Activated B cell treated with CpG ODN at 0.5 μM for 24 hours (primary cell): ENCODE measurements around the gene PCNX1. TPM values are rescaled to one million over a fixed set of nuclear protein-coding genes. Genes with fewer than 3 reads are reported as not detected.

ENCODE experiments used
- ATAC-seq: fragments of 200-7000 bp; cut with Tn5 transposase; one replicate; pipeline ENCODE4 v1.10.0; 2021; ENCODE audit warnings: low read depth, mild to moderate bottlenecking, moderate library complexity
- CTCF ChIA-PET: fragments of 350-600 bp; sonication (Branson Sonifier 250); formaldehyde crosslinking; loops from one replicate; lab custom pipeline; 2021; ENCODE audit warnings: antibody characterized with exemption; lab: Charles Lee
- POLR2A ChIA-PET: fragments of 350-600 bp; sonication (Branson Sonifier 250); formaldehyde crosslinking; loops from one replicate; lab custom pipeline; 2021; ENCODE audit warnings: antibody characterized with exemption; lab: Charles Lee
- DNase-seq: peaks from one replicate; pipeline ENCODE4 v3.0.0; 2022
- H3K27ac Mint-ChIP-seq: one replicate; pipeline ENCODE4 v1.8.0; 2020; ENCODE audit warnings: mixed read lengths
- H3K27me3 Mint-ChIP-seq: one replicate; pipeline ENCODE4 v1.8.0; 2021; ENCODE audit warnings: mixed read lengths
- H3K36me3 Mint-ChIP-seq: one replicate; pipeline ENCODE4 v1.8.0; 2021; ENCODE audit warnings: low read depth, mixed read lengths
- H3K4me1 Mint-ChIP-seq: one replicate; pipeline ENCODE4 v1.8.0; 2021; ENCODE audit warnings: mixed read lengths
- H3K4me3 Mint-ChIP-seq: one replicate; pipeline ENCODE4 v1.8.0; 2020; ENCODE audit warnings: mild to moderate bottlenecking, mixed read lengths
- H3K9me3 Mint-ChIP-seq: one replicate; pipeline ENCODE4 v1.8.0; 2020; ENCODE audit warnings: mixed read lengths
- intact Hi-C: fragments of 100-400 bp; cut with micrococcal nuclease; formaldehyde crosslinking; loops from one replicate; pipeline ENCODE4 v1.15.1; 2024
- total RNA-seq: library from RNA; stranded (reverse); gene quantifications from 2 replicates; pipeline ENCODE4 v1.2.3, GENCODE V29; 2022
- TF ChIP-seq, protein P1 (sequence below): fragments of 200-600 bp; IDR thresholded peaks from one replicate; pipeline ENCODE4 v1.8.0; 2022; ENCODE audit warnings: antibody characterized with exemption, mild to moderate bottlenecking

PCNX1 gene
- total RNA-seq, 1 donor from 2014 or later: 64.7 TPM

DNA sequence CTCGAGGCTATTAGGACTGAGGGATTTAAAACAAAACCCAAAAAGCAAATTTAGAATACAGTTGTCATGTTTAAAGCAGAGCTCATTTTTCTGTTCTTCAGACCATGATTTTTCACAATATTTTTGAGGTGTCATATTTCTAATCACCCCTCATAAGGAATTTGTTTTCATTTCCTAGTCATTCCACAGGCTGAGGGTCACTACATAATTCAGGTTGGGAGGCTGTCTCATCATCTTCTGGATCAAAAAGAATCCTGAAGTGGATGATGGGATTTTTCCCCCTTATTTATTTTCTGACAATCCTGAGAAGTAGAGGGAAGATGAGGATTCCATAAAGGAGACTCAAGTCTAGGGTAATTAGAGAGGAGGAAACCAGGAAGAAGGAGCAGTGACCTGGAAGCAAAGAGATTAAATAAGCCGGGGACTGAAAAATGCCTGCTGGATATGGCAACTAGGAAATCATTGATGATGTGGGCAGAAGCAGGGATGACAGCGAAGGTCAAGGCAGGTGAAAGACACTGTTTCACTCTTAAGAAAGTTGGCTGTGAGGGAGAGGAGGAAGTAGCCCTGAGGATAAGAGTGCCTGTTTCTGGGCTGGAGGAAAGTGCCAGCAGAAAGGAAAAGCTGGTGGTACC is 9.0 kb upstream of the PCNX1 start:
- CTCF ChIA-PET: interaction anchor here (2.4 kb wide), 1 partner anchor 8 kb away, joined by 12 read pairs; the partner anchor contains the start of gene PCNX1
- Mint-ChIP-seq H3K36me3 (no peaks in the 10 kb centered on the region), H3K4me1 (no peaks in the 10 kb centered on the region), H3K4me3 (no peak overlapping the region), H3K27me3 (peaks cover 9% of the 10 kb centered on the region), H3K9me3 (peaks cover 3% of the 10 kb centered on the region), H3K27ac (no peak overlapping the region)
- TF ChIP-seq, protein P1, sequence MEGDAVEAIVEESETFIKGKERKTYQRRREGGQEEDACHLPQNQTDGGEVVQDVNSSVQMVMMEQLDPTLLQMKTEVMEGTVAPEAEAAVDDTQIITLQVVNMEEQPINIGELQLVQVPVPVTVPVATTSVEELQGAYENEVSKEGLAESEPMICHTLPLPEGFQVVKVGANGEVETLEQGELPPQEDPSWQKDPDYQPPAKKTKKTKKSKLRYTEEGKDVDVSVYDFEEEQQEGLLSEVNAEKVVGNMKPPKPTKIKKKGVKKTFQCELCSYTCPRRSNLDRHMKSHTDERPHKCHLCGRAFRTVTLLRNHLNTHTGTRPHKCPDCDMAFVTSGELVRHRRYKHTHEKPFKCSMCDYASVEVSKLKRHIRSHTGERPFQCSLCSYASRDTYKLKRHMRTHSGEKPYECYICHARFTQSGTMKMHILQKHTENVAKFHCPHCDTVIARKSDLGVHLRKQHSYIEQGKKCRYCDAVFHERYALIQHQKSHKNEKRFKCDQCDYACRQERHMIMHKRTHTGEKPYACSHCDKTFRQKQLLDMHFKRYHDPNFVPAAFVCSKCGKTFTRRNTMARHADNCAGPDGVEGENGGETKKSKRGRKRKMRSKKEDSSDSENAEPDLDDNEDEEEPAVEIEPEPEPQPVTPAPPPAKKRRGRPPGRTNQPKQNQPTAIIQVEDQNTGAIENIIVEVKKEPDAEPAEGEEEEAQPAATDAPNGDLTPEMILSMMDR: no peak
- intact Hi-C loops: no loop called here
- ATAC-seq: no peak
- POLR2A ChIA-PET: no interaction called here
- no peak for DNase-seq

- H3K27me3 Mint-ChIP-seq: peaks cover 2% of the 10 kb centered on the region
These were observed 6.0 kb upstream of the PCNX1 start for GRCh38 chr14:70901269-70901668.

DNA sequence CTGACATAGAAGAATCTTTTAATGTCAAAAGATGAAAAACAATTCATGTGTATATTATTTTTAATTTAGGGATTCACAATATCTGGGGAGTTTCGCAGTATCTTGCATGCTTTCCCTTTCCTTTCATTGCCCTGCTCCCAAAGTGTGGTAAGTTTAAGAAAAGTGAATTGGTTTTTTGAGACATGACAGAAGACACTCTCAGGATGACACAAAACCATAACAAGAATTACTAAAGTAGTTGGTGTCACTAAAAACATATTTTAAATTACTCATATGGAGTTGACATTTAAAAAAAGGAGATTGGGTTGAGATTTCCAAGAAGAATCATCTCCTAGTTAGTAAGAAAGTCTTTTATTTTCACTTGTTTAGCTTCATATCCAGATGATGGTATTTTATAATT is 5.1 kb upstream of the PCNX1 start:
- intact Hi-C loops: no loop called here
- Mint-ChIP-seq H3K9me3 (no peaks in the 10 kb centered on the region), H3K36me3 (no peaks in the 10 kb centered on the region), H3K4me1 (peaks cover 6% of the 10 kb centered on the region), H3K4me3 (no peak overlapping the region), H3K27ac (no peak overlapping the region), H3K27me3 (no peaks in the 10 kb centered on the region)
- DNase-seq: no peak
- ChIA-PET POLR2A (no interaction called here), CTCF (interaction anchor here (0.9 kb wide), 1 partner anchor 83 kb away, joined by 3 read pairs; no protein-coding TSS in a partner anchor)
- no peak for ATAC-seq
- TF ChIP-seq, protein P1: no peak

More at GRCh38 chr14:70901269-70901668, 6.0 kb upstream of the PCNX1 start:
- Mint-ChIP-seq H3K36me3 (no peaks in the 10 kb centered on the region), H3K27ac (no peak overlapping the region), H3K4me3 (no peak overlapping the region), H3K4me1 (no peaks in the 10 kb centered on the region), H3K9me3 (peaks cover 2% of the 10 kb centered on the region)
- DNase-seq (no peak), ATAC-seq (no peak)
- CTCF ChIA-PET: no interaction called here
- TF ChIP-seq, protein P1: no peak
- POLR2A ChIA-PET: no interaction called here
- intact Hi-C loops: no loop called here

DNA sequence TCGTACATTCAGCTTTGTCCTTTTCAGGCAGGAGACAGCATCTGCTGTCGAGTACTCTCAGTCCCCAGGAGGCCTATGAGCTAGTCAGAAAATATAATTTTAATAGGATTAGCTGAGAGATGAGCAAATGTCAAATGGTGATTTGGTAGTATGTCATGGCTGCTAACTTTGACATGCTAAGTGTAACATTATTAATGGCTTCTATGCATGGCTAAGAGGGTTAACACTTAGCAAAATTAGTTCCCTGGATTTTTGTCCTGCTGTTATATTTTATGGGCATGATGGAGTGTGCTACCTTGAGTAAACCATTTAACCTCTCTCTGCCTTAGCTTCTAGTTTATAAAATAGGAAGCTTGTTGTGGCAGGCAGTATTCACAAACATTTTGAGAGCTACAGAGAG is 2.9 kb upstream of the PCNX1 start:
- ATAC-seq: no peak
- H3K36me3 Mint-ChIP-seq: peaks cover 5% of the 10 kb centered on the region
- TF ChIP-seq, protein P1: no peak
- H3K27ac Mint-ChIP-seq: no peak overlapping the region
- no peaks in the 10 kb centered on the region for H3K9me3 Mint-ChIP-seq
- CTCF ChIA-PET: interaction anchor here (0.9 to 4.3 kb wide), 4 partner anchors 16 to 68 kb away, joined by 3 to 48 read pairs (median 4); no protein-coding TSS in a partner anchor
- intact Hi-C loops: no loop called here
- no peaks in the 10 kb centered on the region for H3K27me3 Mint-ChIP-seq
- no peak for DNase-seq
- no peak overlapping the region for H3K4me3 Mint-ChIP-seq
- POLR2A ChIA-PET: no interaction called here
- H3K4me1 Mint-ChIP-seq: peaks cover 16% of the 10 kb centered on the region

GRCh38 chr14:70905301-70905700 is 2.0 kb upstream of the PCNX1 start:
- ChIA-PET POLR2A (interaction anchor here (1.3 kb wide), 1 partner anchor 264 kb away, joined by 4 read pairs; the partner anchor contains the start of gene TTC9), CTCF (interaction anchor here (1.1 to 4.3 kb wide), 6 partner anchors 8 to 67 kb away, joined by 4 to 48 read pairs (median 8); no protein-coding TSS in a partner anchor)
- TF ChIP-seq, protein P1: no peak
- Mint-ChIP-seq H3K4me1 (peaks cover 22% of the 10 kb centered on the region), H3K27me3 (no peaks in the 10 kb centered on the region), H3K36me3 (peaks cover 5% of the 10 kb centered on the region), H3K4me3 (no peak overlapping the region), H3K9me3 (no peaks in the 10 kb centered on the region), H3K27ac (no peak overlapping the region)
- DNase-seq (no peak), ATAC-seq (no peak)
- intact Hi-C loops: loop anchor here (5.0 kb wide), 1 partner anchor 238 kb away; no protein-coding TSS in a partner anchor
